DND-41 (cell line): ENCODE data around the gene TCAP.

ENCODE experiments used
- CTCF ChIP-seq: IDR thresholded peaks from 2 replicates; pipeline ENCODE4 v1.5.1; 2012; ENCODE audit warnings: borderline replicate concordance, low read length, moderate library complexity, mild to moderate bottlenecking; ENCODE audit not compliant: poor library complexity, severe bottlenecking; ENCODE audit errors: extremely low read depth
- EZH2 ChIP-seq: IDR thresholded peaks from 3 replicates; pipeline ENCODE4 v1.6.1; 2012; ENCODE audit warnings: borderline replicate concordance, low read depth, mild to moderate bottlenecking, moderate library complexity, low read length, inconsistent platforms; ENCODE audit not compliant: severe bottlenecking

DNA sequence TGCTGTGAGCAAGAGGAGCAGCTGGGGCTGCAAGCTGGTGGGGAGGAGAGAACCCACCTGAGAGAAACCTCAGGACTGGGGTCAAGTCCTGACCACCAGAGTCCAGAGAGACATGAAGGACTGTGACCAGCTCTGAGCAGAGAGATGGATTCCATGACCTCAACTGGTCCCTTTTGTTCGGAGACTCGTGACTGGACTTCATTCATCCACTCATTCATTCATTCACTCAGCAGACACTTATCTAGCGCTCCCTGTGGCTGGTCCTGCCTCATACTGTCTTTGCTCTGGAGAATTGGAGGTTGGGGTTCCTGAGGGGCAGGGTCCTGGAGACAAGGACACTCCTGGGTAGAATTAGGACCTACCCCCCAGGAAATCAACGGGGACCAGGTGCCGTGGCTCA, 38.8 kb downstream of the TCAP start:
- TF ChIP-seq CTCF (no peak), EZH2 (no peak)
